HFF-Myc (cell line): ENCODE data around the gene TAL1.
"Not testable (repeated sequence)": the region's sequence is repeated elsewhere in the genome, so short reads cannot be mapped to it uniquely, and the experiment has no call there.

Experiments used
- DNase-seq: peaks from one replicate; pipeline ENCODE4 v3.0.0-alpha.2; 2011; ENCODE audit warnings: low read depth; ENCODE audit errors: extremely low read depth
- H3K4me3 ChIP-seq: replicated peaks from 2 replicates; pipeline ENCODE4 v1.5.1; 2011; ENCODE audit warnings: low read depth, mild to moderate bottlenecking, control low read depth, low read length
- TF ChIP-seq, protein P1 (sequence below): IDR thresholded peaks from 2 replicates; pipeline ENCODE4 v1.5.1; 2012; ENCODE audit warnings: mild to moderate bottlenecking, low read depth, low read length, control low read depth; ENCODE audit errors: missing control alignments

The TAL1 gene

DNA sequence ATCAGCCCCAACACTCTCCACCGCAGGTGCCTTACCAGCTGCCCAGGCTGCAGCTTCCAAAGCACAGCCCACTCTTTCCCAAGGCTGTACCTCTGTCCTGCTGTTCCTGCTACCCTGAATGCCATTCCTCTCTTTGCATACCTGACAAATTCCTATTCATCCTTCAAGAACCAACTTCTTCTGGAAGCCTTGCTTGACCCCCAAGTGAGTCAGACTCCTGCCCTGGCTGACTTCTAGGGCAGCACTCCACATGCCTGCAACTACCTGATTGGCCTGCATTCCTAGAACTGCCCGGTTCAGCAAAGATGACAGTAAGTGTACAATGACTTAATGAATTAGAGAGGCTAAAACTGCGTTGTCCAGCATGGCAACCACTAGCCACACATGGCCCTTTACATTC lies 21.4 kb downstream of the TAL1 start:
- H3K4me3 ChIP-seq: no peak overlapping the region
- TF ChIP-seq, protein P1, sequence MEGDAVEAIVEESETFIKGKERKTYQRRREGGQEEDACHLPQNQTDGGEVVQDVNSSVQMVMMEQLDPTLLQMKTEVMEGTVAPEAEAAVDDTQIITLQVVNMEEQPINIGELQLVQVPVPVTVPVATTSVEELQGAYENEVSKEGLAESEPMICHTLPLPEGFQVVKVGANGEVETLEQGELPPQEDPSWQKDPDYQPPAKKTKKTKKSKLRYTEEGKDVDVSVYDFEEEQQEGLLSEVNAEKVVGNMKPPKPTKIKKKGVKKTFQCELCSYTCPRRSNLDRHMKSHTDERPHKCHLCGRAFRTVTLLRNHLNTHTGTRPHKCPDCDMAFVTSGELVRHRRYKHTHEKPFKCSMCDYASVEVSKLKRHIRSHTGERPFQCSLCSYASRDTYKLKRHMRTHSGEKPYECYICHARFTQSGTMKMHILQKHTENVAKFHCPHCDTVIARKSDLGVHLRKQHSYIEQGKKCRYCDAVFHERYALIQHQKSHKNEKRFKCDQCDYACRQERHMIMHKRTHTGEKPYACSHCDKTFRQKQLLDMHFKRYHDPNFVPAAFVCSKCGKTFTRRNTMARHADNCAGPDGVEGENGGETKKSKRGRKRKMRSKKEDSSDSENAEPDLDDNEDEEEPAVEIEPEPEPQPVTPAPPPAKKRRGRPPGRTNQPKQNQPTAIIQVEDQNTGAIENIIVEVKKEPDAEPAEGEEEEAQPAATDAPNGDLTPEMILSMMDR: no peak
- DNase-seq: no peak

DNA sequence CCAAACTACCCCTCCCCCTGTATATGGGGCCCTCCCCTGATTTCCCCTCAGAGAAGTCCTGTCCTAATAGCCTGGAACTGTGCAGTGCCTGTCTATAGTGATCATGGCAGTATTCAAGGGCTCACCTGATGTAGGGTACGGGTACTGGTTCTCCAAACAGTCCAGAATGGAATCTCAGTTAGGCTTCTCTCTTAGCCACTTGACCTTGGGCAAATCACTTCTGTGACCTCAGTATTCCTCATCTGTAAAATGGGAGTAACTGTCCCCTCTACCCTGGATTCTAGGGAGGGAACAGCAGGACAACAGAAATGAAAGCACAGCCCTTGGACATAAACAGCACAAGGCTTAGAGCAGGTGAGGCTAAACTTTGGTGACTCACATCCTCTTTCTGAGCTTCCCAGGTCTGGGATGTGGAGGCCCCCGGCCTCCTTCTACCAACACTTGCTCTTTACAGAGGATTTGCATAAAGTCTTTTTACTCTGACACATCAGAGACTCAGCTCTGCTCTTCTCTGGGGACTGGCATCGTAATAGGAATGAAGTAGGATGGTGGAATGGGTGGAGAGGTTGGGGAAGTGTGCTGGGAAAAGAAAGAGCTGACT lies 22.2 kb downstream of the TAL1 start:
- TF ChIP-seq, protein P1: no peak
- DNase-seq: no peak
- no peak overlapping the region for H3K4me3 ChIP-seq

DNA sequence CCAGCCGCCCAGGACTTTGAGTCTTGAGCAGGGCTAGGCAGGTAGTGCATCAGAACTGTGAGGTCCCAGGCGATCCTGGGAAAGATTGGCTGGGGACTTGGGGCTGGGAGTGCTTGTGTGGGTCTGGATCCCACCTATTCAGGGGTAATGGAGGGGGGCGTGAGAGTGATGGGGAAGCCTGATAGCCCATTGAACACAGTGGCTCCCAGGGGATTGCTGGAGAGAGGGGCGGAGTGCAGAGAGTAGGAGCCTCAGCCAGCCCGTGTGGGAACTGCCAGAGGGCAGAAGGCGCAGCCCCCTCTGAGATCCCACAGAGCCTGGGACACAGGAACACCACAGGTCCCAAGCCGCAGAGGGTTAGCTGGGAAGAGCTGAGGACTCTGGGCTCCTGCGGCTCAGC lies 22.9 kb downstream of the TAL1 start:
- no peak for DNase-seq
- TF ChIP-seq, protein P1: no peak
- no peak overlapping the region for H3K4me3 ChIP-seq

DNA sequence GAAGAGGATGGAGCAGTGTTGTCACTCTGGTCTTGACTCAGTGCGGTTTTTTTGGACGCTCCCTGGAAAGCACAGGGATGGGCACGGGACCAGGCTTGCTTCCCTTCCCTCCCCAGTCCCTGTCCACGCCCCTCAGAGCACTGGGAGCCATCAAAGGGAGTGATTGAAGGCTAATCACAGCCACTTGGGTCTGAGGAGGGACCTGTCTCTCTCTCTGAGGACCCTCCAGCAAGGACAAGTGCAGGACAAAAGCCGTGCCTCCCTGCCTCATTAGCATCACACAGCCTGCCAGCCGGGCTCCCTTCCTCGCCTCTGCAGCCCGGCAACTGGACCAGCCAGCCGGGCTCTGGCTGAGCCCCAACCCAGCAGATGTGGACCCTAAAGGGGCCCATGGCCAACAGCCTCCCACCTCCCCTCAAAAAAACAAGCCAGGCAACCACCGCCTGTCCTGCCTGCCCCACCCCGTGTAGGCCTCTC lies 23.6 kb downstream of the TAL1 start:
- no peak for DNase-seq
- TF ChIP-seq, protein P1: no peak
- H3K4me3 ChIP-seq: no peak overlapping the region

DNA sequence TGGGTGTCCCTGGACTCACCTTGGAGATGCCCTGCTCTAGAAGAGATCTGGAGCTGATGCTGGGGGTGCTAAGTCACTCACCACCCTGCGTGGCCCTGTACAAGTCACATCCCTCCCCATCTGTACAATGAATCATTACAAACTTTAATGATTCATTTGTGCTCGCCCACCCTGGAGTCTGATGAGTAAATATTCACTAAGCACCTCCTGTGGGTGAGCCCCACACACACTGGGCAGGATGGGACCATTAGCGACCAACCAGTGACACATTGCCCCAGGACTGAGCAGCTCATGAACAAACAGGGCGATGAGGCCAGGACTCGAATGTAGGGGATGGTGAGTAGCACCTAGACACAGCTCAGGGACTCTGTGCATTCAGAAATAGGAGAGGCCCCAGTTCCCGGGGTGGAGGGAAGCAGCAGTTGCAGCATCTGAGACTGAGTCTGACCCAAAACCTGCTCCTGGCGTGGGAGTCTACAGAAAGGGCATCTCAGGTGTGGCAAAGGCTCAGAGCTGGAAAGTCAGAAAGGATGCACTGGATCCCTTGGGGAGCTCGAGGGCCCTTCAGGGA lies 24.1 kb downstream of the TAL1 start:
- H3K4me3 ChIP-seq: no peak overlapping the region
- TF ChIP-seq, protein P1: no peak
- DNase-seq: no peak

DNA sequence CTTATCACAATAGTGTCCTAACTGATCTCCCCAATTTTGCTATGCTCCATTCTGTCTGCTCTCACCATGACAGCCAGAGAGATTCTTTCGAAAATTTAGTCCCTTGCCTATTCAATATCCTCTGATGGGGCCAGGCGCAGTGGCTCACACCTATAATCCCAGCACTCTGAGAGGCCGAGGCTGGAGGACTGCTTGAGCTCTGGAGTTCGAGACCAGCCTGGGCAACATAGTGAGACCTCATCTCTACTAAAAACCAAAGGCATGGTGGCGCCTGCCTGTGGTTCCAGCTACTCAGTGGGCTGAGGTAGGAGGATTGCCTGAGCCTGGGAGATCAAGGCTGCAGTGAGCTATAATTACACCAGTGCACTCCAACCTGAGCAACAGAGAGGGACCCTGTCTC lies 26.1 kb downstream of the TAL1 start:
- H3K4me3 ChIP-seq: no peak overlapping the region
- TF ChIP-seq, protein P1: no peak
- no peak for DNase-seq

DNA sequence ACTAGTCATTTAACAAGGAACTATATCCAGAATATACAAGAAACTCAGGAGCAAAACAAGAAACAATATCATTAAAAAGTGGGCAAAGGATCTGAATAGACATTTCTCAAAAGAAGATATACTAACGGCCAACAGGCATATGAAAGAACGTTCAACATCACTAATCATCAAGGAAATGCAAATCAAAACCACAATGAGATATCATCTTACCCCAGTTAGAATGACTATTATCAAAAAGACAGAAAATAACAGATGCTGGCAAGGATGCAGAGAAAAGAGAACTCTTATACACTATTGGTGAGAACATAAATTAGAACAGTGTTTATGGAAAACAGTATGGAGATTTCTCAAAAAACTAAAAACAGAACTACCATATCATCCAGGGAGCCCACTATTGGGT lies 28.5 kb downstream of the TAL1 start:
- not testable (repeated sequence) for DNase-seq, H3K4me3 ChIP-seq
